GM12891 (cell line): Measurements from ENCODE around the gene USH2A.

ENCODE experiments used
- DNase-seq: peaks from one replicate; pipeline ENCODE4 v3.0.0; 2011; ENCODE audit warnings: low spot score; ENCODE audit not compliant: insufficient read length
- FAIRE-seq: peaks from 2 replicates; lab custom pipeline; 2011; peaks lifted over from hg19 to GRCh38; lab: Jason Lieb, UNC
- PAX5 ChIP-seq: IDR thresholded peaks from 2 replicates; pipeline ENCODE4 v1.6.1; 2011; ENCODE audit warnings: low read length, moderate library complexity, mild to moderate bottlenecking; ENCODE audit not compliant: insufficient read depth, severe bottlenecking
- POLR2A ChIP-seq: IDR thresholded peaks from 2 replicates; pipeline ENCODE4 v1.6.1; 2011; ENCODE audit warnings: low read depth, low read length, control low read depth
- POLR2AphosphoS5 ChIP-seq: IDR thresholded peaks from 2 replicates; pipeline ENCODE4 v1.6.1; 2011; ENCODE audit warnings: low read depth, low read length, control low read depth
- POU2F2 ChIP-seq: IDR thresholded peaks from 2 replicates; pipeline ENCODE4 v1.6.1; 2011; ENCODE audit warnings: low read depth, mild to moderate bottlenecking, control low read depth, low read length, moderate library complexity
- SPI1 ChIP-seq: IDR thresholded peaks from 2 replicates; pipeline ENCODE4 v1.6.1; 2011; ENCODE audit warnings: low read depth, low read length, control low read depth
- TAF1 ChIP-seq: IDR thresholded peaks from 2 replicates; pipeline ENCODE4 v1.6.1; 2011; ENCODE audit warnings: low read depth, low read length, control low read depth

USH2A gene

DNA sequence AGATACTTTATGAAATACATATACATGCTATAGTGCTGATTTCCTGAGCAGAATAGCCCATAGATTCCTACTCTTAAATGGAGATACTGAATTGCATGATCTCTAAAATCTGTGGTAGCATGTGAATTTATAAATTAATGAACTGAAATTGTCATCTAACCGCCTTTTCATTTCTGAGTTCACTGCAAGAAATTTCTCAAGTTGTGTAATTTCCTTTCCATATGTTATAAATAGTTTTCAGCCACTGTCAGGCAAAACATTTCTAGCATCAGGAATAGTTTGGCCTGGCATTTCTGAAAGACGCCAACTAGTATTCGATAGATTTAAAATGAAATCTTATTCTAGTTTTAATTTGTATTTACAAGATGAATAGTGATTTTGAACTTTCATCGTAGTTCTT lies 310.1 kb downstream of the USH2A start:
- TF ChIP-seq PAX5 = no peak
- TF ChIP-seq POU2F2 = no peak
- FAIRE-seq (no peak), DNase-seq (no peak)

DNA sequence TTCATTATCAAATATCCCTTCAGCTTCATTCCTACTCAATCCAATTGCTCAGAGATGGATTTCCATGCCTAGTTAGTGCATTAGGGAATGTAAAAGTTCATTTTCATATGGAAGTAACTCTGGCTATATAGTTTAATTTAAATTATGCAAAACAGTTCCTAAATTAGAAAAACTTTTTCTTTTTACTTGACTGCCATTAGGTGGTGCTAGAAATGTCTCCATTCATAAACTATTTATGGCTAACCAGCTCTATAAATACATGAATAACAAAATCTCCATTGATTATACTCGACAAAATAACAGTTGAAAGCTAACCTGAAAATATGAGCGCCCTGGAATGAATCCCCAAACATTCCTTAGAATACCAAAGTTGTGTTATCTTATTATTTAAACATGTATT lies 311.4 kb downstream of the USH2A start:
- no peak for FAIRE-seq
- no peak for TF ChIP-seq PAX5
- TF ChIP-seq POLR2A = no peak
- TF ChIP-seq POLR2AphosphoS5 = no peak
- TF ChIP-seq SPI1 = no peak
- TF ChIP-seq POU2F2 = no peak
- TF ChIP-seq TAF1 = no peak
- no peak for DNase-seq

GRCh38 chr1:216095400-216095799 lies 327.8 kb downstream of the USH2A start:
- TF ChIP-seq POLR2AphosphoS5 = no peak
- no peak for TF ChIP-seq POU2F2
- no peak for TF ChIP-seq SPI1
- no peak for TF ChIP-seq POLR2A
- TF ChIP-seq TAF1 = no peak
- no peak for TF ChIP-seq PAX5
- DNase-seq (no peak), FAIRE-seq (no peak)

DNA sequence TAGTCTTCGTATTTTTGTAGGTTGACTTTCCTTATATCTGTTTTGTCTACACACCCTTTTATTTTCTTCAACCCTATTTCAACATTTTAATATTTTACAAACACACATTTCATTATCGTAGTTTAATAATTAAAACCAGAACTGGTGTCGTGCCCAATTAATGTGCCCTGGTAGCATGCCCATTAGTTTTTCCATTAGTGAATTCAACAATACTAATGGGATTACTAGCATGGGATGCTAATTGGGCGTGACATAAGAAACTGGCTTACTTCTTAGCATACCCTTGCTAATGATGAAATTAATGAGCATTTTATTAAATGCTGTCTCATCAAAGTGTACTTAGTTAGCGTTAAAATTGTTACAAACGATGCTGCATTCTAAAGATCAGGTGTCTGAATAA lies 332.7 kb downstream of the USH2A start:
- FAIRE-seq (no peak), DNase-seq (no peak)
- no peak for TF ChIP-seq SPI1
- no peak for TF ChIP-seq PAX5
- no peak for TF ChIP-seq POU2F2

- TF ChIP-seq POLR2AphosphoS5 (no peak), PAX5 (no peak), TAF1 (no peak), SPI1 (no peak), POLR2A (no peak), POU2F2 (no peak)
- DNase-seq (no peak), FAIRE-seq (no peak)
Observed at GRCh38 chr1:216086678-216087077, 336.6 kb downstream of the USH2A start.

DNA sequence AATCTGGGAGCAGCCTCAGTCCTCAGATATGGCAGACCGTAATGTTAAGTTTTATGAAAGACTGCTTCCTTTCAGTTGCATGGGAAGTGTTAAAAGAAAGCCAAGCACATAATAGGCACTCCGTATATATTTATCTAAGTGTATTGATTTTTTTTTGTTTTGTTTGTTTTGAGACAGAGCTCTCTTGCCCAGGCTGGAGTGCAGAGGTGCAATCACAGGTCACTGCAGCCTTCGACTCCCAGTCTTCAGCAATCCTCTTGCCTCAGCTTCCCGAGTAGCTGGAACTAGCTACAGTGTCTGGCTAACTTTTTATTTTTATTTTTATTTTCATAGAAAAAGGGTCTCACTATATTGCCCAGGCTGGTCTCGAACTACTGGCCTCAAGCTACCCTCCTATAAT lies 341.8 kb downstream of the USH2A start:
- DNase-seq (no peak), FAIRE-seq (no peak)
- TF ChIP-seq TAF1 (no peak), SPI1 (no peak)

- TF ChIP-seq TAF1 (no peak), POU2F2 (no peak), SPI1 (no peak)
- no peak for FAIRE-seq
- no peak for DNase-seq
Observed at GRCh38 chr1:216076751-216077150, 346.5 kb downstream of the USH2A start.

DNA sequence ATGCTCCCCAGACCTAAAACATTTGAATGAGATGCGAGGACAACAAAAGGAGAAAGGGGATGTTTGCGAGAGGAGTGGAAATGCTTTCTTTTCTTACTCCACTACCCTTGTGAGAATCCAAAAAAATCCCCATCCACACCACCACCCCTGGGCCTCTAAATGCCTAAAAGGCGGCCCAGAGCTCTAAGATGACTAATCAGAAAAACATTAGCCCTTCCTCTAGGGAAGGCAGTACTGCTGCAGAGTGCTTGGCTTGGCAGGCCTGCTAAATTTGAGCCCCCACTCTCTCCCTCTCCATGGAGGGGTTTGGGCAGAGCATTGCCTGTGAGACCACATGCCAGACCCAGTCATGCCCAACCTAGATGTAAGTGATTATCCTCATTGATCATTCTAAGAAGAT lies 347.9 kb downstream of the USH2A start:
- no peak for TF ChIP-seq POLR2AphosphoS5
- no peak for TF ChIP-seq TAF1
- TF ChIP-seq PAX5 = no peak
- TF ChIP-seq POLR2A = no peak
- TF ChIP-seq SPI1 = no peak
- no peak for TF ChIP-seq POU2F2
- DNase-seq (no peak), FAIRE-seq (no peak)

GRCh38 chr1:216073793-216074595 lies 349.3 kb downstream of the USH2A start:
- DNase-seq (no peak), FAIRE-seq (no peak)
- TF ChIP-seq PAX5 (no peak), SPI1 (no peak), POLR2A (no peak), TAF1 (no peak), POLR2AphosphoS5 (no peak), POU2F2 (no peak)

GRCh38 chr1:216071262-216071661 lies 352.0 kb downstream of the USH2A start:
- FAIRE-seq = no peak
- TF ChIP-seq TAF1 (no peak), POLR2AphosphoS5 (no peak), POLR2A (no peak), PAX5 (no peak), POU2F2 (no peak), SPI1 (no peak)
- no peak for DNase-seq
